ENCODE data around the gene RAPGEF6.

DNA sequence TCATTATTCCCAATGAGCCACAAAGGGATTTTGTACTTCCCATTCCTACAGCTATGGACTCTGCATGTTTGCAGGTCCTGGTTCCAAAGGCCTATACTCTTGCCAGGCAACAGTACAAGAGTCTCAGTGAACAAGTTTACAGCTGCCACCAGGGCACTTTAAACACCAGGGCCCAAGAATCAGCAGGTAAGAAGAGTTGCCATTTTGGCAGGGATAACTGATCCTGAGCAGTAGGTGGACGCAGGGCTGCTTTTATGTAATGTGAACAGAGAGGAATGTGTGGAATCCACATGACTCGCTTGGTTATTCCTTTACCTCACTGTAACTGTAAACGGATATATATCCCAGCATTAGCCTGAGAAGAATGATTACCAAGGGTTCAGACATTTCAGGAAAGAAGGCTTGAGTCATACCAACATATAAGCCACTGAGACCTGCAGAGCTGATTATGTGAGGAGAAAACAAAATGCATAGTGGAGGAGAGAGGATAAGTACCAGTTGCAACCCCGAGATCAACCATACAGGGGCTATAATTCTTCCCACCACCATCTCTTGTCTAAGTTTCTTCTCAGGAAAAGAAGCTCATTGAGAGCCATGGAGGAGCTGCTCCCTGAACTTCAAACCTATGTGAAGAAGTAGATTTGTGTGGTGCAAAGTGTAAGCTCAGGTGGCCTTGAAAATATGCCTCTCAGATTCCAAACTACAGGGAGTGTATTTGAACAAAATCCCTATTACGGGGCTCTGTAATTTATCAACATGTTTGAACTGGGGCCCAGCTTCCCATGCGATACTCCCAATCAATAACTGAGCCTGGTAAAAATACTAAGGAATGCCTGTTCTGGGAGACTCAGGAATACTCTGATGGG is 24.6 kb downstream of the RAPGEF6 start:
- TF ChIP-seq, protein P1, sequence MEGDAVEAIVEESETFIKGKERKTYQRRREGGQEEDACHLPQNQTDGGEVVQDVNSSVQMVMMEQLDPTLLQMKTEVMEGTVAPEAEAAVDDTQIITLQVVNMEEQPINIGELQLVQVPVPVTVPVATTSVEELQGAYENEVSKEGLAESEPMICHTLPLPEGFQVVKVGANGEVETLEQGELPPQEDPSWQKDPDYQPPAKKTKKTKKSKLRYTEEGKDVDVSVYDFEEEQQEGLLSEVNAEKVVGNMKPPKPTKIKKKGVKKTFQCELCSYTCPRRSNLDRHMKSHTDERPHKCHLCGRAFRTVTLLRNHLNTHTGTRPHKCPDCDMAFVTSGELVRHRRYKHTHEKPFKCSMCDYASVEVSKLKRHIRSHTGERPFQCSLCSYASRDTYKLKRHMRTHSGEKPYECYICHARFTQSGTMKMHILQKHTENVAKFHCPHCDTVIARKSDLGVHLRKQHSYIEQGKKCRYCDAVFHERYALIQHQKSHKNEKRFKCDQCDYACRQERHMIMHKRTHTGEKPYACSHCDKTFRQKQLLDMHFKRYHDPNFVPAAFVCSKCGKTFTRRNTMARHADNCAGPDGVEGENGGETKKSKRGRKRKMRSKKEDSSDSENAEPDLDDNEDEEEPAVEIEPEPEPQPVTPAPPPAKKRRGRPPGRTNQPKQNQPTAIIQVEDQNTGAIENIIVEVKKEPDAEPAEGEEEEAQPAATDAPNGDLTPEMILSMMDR (IDR thresholded peaks at IDR 0.05), result no peak
- TF ChIP-seq POLR2A (IDR thresholded peaks at IDR 0.05) (no peak), POLR2AphosphoS5 (IDR thresholded peaks at IDR 0.05) (no peak), EP300 (IDR thresholded peaks at IDR 0.05) (no peak)
